ENCODE results near the gene GULP1.

- no peak for TF ChIP-seq CTCF (IDR thresholded peaks at IDR 0.05; ENCODE audit: insufficient read depth, low read depth, low read length)
- no peak for TF ChIP-seq EZH2 (IDR thresholded peaks at IDR 0.05; ENCODE audit: insufficient read depth, low read length)
These were observed 238.0 kb downstream of the GULP1 start for GRCh38 chr2:188529710-188530109.

Measured in astrocyte (in vitro differentiated cells and primary cell).